GM18505 (cell line): ENCODE measurements around the gene DCBLD2.

Experiments
- ATAC-seq: cut with Tn5 transposase; IDR thresholded peaks from one replicate; pipeline ENCODE4 v1.9.1; 2021; ENCODE audit not compliant: unreplicated experiment
- POLR2A ChIP-seq: IDR thresholded peaks from 4 replicates; pipeline ENCODE4 v1.6.1; 2011; ENCODE audit warnings: borderline replicate concordance; ENCODE audit not compliant: insufficient read depth, insufficient read length; ENCODE audit errors: extremely low read depth

The DCBLD2 gene

GRCh38 chr3:98901392-98902350 is at the start of gene DCBLD2:
Gene DCBLD2, minus strand, starts transcription at chr3:98901695. Its CDS starts 369 bp downstream, at chr3:98901326.
- peak; percentile 99 for ATAC-seq
- TF ChIP-seq POLR2A, result peak; percentile 80

- TF ChIP-seq POLR2A, result no peak
Measured at GRCh38 chr3:98945666-98946065, 44.2 kb upstream of the DCBLD2 start.

GRCh38 chr3:98945101-98945524 is 43.6 kb upstream of the DCBLD2 start:
- ATAC-seq, result no peak
- no peak for TF ChIP-seq POLR2A

More at GRCh38 chr3:98945666-98946065, 44.2 kb upstream of the DCBLD2 start:
- ATAC-seq, result no peak

GRCh38 chr3:98930413-98930812 is 28.9 kb upstream of the DCBLD2 start:
- ATAC-seq, result no peak
- TF ChIP-seq POLR2A, result no peak

GRCh38 chr3:98921957-98922356 is 20.5 kb upstream of the DCBLD2 start:
- ATAC-seq, result no peak
- no peak for TF ChIP-seq POLR2A

GRCh38 chr3:98920166-98920565 is 18.7 kb upstream of the DCBLD2 start:
- TF ChIP-seq POLR2A, result no peak
- no peak for ATAC-seq

- TF ChIP-seq POLR2A, result no peak
- ATAC-seq, result no peak
Measured at GRCh38 chr3:98918586-98918985, 17.1 kb upstream of the DCBLD2 start.

GRCh38 chr3:98917608-98918007 is 16.1 kb upstream of the DCBLD2 start:
- no peak for ATAC-seq
- TF ChIP-seq POLR2A, result no peak

- no peak for TF ChIP-seq POLR2A
- no peak for ATAC-seq
Measured at GRCh38 chr3:98914210-98915080, 12.9 kb upstream of the DCBLD2 start.

GRCh38 chr3:98912448-98912847 is 11.0 kb upstream of the DCBLD2 start:
- no peak for ATAC-seq
- TF ChIP-seq POLR2A, result no peak

GRCh38 chr3:98906230-98906629 is 4.7 kb upstream of the DCBLD2 start:
- no peak for ATAC-seq
- TF ChIP-seq POLR2A, result no peak

GRCh38 chr3:98903705-98904481 is 2.4 kb upstream of the DCBLD2 start:
- no peak for TF ChIP-seq POLR2A
- ATAC-seq, result no peak

GRCh38 chr3:98903099-98903498 is 1.6 kb upstream of the DCBLD2 start:
- no peak for TF ChIP-seq POLR2A
- ATAC-seq, result no peak
